ENCODE measurements around the gene MED12.

MED12 gene

GRCh38 chrX:71095981-71096759 lies 22.2 kb upstream of the MED12 start:
- TF ChIP-seq EZH2phosphoT487 (IDR thresholded peaks at IDR 0.05; ENCODE audit: low read length), result no peak
- TF ChIP-seq CTCF (IDR thresholded peaks at IDR 0.05; ENCODE audit: low read length), result no peak
- no peaks in the 10 kb centered on the region for H3K4me1 ChIP-seq (ENCODE audit: low read length)
- H3K4me2 ChIP-seq (ENCODE audit: low read depth, low read length), result peak overlapping the region; percentile 89
- no peaks in the 10 kb centered on the region for H3F3A ChIP-seq (ENCODE audit: insufficient read depth, low read length)
- H3K4me3 ChIP-seq (ENCODE audit: low read length), result peak overlapping the region; percentile 82
- H2AFZ ChIP-seq (ENCODE audit: low read length), result peak overlapping the region; percentile 69
- no peaks in the 10 kb centered on the region for H3K9me2 ChIP-seq (replicated peaks; ENCODE audit: insufficient read depth, low read length)
- no peaks in the 10 kb centered on the region for H3K9me3 ChIP-seq (replicated peaks; ENCODE audit: insufficient read depth, low read length)
- no peak overlapping the region for H3K27ac ChIP-seq (ENCODE audit: low read length)
- peak overlapping the region; percentile 47; the same call in 1 of the 2 replicates for H3K9ac ChIP-seq (ENCODE audit: low read length)
- H3K36me3 ChIP-seq (replicated peaks; ENCODE audit: insufficient read depth, low read length), result no peaks in the 10 kb centered on the region
- H3K27me3 ChIP-seq (replicated peaks; ENCODE audit: insufficient read depth, low read length), result no peaks in the 10 kb centered on the region
- DNase-seq, result no peak
- H4K20me1 ChIP-seq (ENCODE audit: insufficient read depth, low read length), result no peaks in the 10 kb centered on the region
- no peaks in the 10 kb centered on the region for H3K79me2 ChIP-seq (ENCODE audit: low read length)

GRCh38 chrX:71096760-71097032 lies 21.7 kb upstream of the MED12 start:
- Histone ChIP-seq H3K9me2 (replicated peaks; ENCODE audit: insufficient read depth, low read length) (no peaks in the 10 kb centered on the region), H3K36me3 (replicated peaks; ENCODE audit: insufficient read depth, low read length) (no peaks in the 10 kb centered on the region), H3K79me2 (ENCODE audit: low read length) (no peaks in the 10 kb centered on the region), H2AFZ (ENCODE audit: low read length) (peak overlapping the region; percentile 69; the same call in 1 of the 2 replicates), H3K9me3 (replicated peaks; ENCODE audit: insufficient read depth, low read length) (no peaks in the 10 kb centered on the region), H3K4me1 (ENCODE audit: low read length) (no peaks in the 10 kb centered on the region), H3K4me3 (ENCODE audit: low read length) (peak overlapping the region; percentile 82), H3K4me2 (ENCODE audit: low read depth, low read length) (peak overlapping the region; percentile 89), H3K9ac (ENCODE audit: low read length) (peak overlapping the region; percentile 47; the same call in 1 of the 2 replicates), H3K27ac (ENCODE audit: low read length) (no peak overlapping the region), H3K27me3 (replicated peaks; ENCODE audit: insufficient read depth, low read length) (no peaks in the 10 kb centered on the region), H3F3A (ENCODE audit: insufficient read depth, low read length) (no peaks in the 10 kb centered on the region), H4K20me1 (ENCODE audit: insufficient read depth, low read length) (no peaks in the 10 kb centered on the region)
- DNase-seq, result no peak
- TF ChIP-seq CTCF (IDR thresholded peaks at IDR 0.05; ENCODE audit: low read length) (no peak), EZH2 (optimal IDR thresholded peaks at IDR 0.05; ENCODE audit: low read depth, low read length) (no peak), EZH2phosphoT487 (IDR thresholded peaks at IDR 0.05; ENCODE audit: low read length) (no peak)

GRCh38 chrX:71098302-71098701 lies 20.1 kb upstream of the MED12 start:
- no peak overlapping the region for H2AFZ ChIP-seq (ENCODE audit: low read length)
- TF ChIP-seq CTCF (IDR thresholded peaks at IDR 0.05; ENCODE audit: low read length) (peak; percentile 52), EZH2 (optimal IDR thresholded peaks at IDR 0.05; ENCODE audit: low read depth, low read length) (no peak)
- H3K36me3 ChIP-seq (replicated peaks; ENCODE audit: insufficient read depth, low read length), result no peaks in the 10 kb centered on the region
- H3F3A ChIP-seq (ENCODE audit: insufficient read depth, low read length), result no peaks in the 10 kb centered on the region
- DNase-seq, result peak; percentile 55
- no peaks in the 10 kb centered on the region for H3K27me3 ChIP-seq (replicated peaks; ENCODE audit: insufficient read depth, low read length)
- no peaks in the 10 kb centered on the region for H3K9me3 ChIP-seq (replicated peaks; ENCODE audit: insufficient read depth, low read length)
- H3K4me1 ChIP-seq (ENCODE audit: low read length), result 0 out of 2 replicates have a peak, but pooled peaks cover under 1% of the 10 kb centered on the region
- H3K4me3 ChIP-seq (ENCODE audit: low read length), result no peak overlapping the region
- no peaks in the 10 kb centered on the region for H3K9me2 ChIP-seq (replicated peaks; ENCODE audit: insufficient read depth, low read length)
- H3K27ac ChIP-seq (ENCODE audit: low read length), result no peak overlapping the region
- no peak overlapping the region for H3K4me2 ChIP-seq (ENCODE audit: low read depth, low read length)
- no peaks in the 10 kb centered on the region for H4K20me1 ChIP-seq (ENCODE audit: insufficient read depth, low read length)
- H3K79me2 ChIP-seq (ENCODE audit: low read length), result no peaks in the 10 kb centered on the region
- no peak overlapping the region for H3K9ac ChIP-seq (ENCODE audit: low read length)
